Measurements from ENCODE around the gene CASP12. TPM values are rescaled to one million over a fixed set of nuclear protein-coding genes. Genes with fewer than 3 reads are reported as not detected.

CASP12 gene
- total RNA-seq, 5 donors from 2014 or later (not counting 1 experiment from before 2014, with no cell fraction given), result not detected

GRCh38 chr11:104870910-104871309 is 27.4 kb downstream of the CASP12 start:
- H3K27me3 ChIP-seq (replicated peaks in 1 of 2; ENCODE audit: control insufficient read depth in 2 of 2, extremely low read depth in 1 of 2, insufficient read depth in 2 of 2, low read length in 1 of 2), result no peaks in the 10 kb centered on the region
- no peak overlapping the region for H3K27ac Mint-ChIP-seq
- peaks cover 1 to 4% of the 10 kb centered on the region in 2 experiments for H3K4me1 ChIP-seq (ENCODE audit: control insufficient read depth in 1 of 2, extremely low read depth in 1 of 2, insufficient read depth in 2 of 2, low read length in 2 of 2)
- DNase-seq (no peak), ATAC-seq (replicated peaks in 1 of 4) (no peak)
- peaks cover 8 to 16% (median 12%) of the 10 kb centered on the region in 3 donors for H3K4me1 Mint-ChIP-seq
- no peaks in the 10 kb centered on the region for H3K9me3 Mint-ChIP-seq
- no peaks in the 10 kb centered on the region for H3K36me3 ChIP-seq (ENCODE audit: control insufficient read depth in 2 of 2, extremely low read depth in 1 of 2, insufficient read depth in 1 of 2, low read length in 1 of 2)
- no peak overlapping the region for H3K27ac ChIP-seq (ENCODE audit: low read length)
- no peaks in the 10 kb centered on the region for H3K27me3 Mint-ChIP-seq
- POLR2A ChIA-PET, result no interaction called here
- no peak overlapping the region for H3K4me3 ChIP-seq (ENCODE audit: control insufficient read depth in 1 of 2, extremely low read depth in 1 of 2, low read length in 1 of 2)
- no peaks in the 10 kb centered on the region for H3K36me3 Mint-ChIP-seq
- no peaks in the 10 kb centered on the region for H3K9me3 ChIP-seq
- H3K4me3 Mint-ChIP-seq, result no peak overlapping the region
- CTCF ChIA-PET, result interaction anchor here in 1 of 2 donors (0.6 kb wide), 1 partner anchor 52 kb away, joined by 4 read pairs; no protein-coding TSS in a partner anchor

GRCh38 chr11:104866815-104867214 is 31.4 kb downstream of the CASP12 start:
- DNase-seq (no peak), ATAC-seq (replicated peaks in 1 of 4) (no peak)
- H3K36me3 Mint-ChIP-seq, result peaks cover 9% of the 10 kb centered on the region
- Histone ChIP-seq H3K27me3 (replicated peaks in 1 of 2; ENCODE audit: control insufficient read depth in 2 of 2, extremely low read depth in 1 of 2, insufficient read depth in 2 of 2, low read length in 1 of 2) (no peaks in the 10 kb centered on the region), H3K4me3 (ENCODE audit: control insufficient read depth in 1 of 2, extremely low read depth in 1 of 2, low read length in 1 of 2) (no peak overlapping the region), H3K9me3 (no peaks in the 10 kb centered on the region), H3K27ac (ENCODE audit: low read length) (no peak overlapping the region), H3K36me3 (ENCODE audit: control insufficient read depth in 2 of 2, extremely low read depth in 1 of 2, insufficient read depth in 1 of 2, low read length in 1 of 2) (no peaks in the 10 kb centered on the region), H3K4me1 (ENCODE audit: control insufficient read depth in 1 of 2, extremely low read depth in 1 of 2, insufficient read depth in 2 of 2, low read length in 2 of 2) (no peaks in the 10 kb centered on the region)
- H3K27ac Mint-ChIP-seq, result no peak overlapping the region
- WGBS (ENCODE audit: insufficient coverage), result no CpG with 5 or more reads among the region's 2 CpGs
- peaks cover 0 to 5% (median 3%) of the 10 kb centered on the region in 3 donors for H3K4me1 Mint-ChIP-seq
- no peaks in the 10 kb centered on the region for H3K27me3 Mint-ChIP-seq
- H3K9me3 Mint-ChIP-seq, result peaks cover 3 to 15% (median 14%) of the 10 kb centered on the region in 3 donors
- CTCF ChIA-PET, result interaction anchor here (0.7 kb wide), 3 partner anchors 7 to 10 kb away, joined by 3 to 4 read pairs (median 3); no protein-coding TSS in a partner anchor
- POLR2A ChIA-PET, result no interaction called here
- H3K4me3 Mint-ChIP-seq, result no peak overlapping the region

DNA sequence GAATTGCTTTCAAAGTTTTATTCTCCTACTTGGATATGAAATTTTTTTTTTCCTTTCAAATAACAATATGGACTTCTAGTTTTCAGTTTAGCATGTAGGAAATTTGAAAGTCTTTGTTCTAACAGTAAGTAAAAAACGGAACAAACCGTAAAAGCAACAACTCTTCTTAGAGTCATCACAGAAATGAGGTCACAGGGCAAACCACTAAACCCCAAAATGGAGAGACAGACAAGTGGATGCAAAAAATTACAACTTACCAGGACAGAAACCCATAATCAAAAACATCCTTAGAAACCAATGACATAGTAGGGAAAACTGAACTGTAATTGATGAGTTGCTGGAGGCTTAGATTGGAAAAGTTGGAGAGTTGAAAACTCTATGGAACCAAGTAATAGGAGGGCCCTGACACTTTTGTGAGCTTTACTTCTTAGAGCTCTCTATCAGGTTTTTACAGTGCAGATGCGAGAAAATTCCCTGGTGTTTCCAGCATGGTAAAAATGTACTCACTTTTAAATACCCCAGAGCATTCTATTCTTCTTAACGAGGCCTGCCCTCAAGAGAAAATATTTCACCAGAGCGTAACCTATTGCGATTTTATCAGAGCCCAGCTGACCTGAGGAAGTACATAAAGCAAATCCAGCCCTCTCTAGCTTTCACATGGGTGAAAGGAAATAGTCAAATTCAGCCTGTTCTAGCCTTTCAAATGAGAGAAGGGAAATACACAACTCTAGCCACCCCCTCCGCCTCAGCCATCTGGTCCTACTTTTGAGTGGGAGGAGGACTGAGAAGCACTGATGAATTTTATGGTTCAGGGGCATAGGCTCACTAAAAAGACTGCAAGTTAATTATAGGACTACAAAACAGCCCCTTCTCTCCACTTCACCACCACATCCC is 39.1 kb downstream of the CASP12 start:
- peak overlapping the region; percentile 65 for H3K27ac ChIP-seq (ENCODE audit: low read length)
- peak in 3 of 4 experiments; percentile 46 to 77 (median 51) for ATAC-seq (replicated peaks in 1 of 4)
- H3K4me3 Mint-ChIP-seq, result peak overlapping the region in 2 of 3 donors; percentile 1 to 15
- no peaks in the 10 kb centered on the region for H3K27me3 Mint-ChIP-seq
- no peak overlapping the region for H3K4me3 ChIP-seq (ENCODE audit: control insufficient read depth in 1 of 2, extremely low read depth in 1 of 2, low read length in 1 of 2)
- ChIA-PET POLR2A (interaction anchor here (0.6 kb wide), 3 partner anchors 235 to 811 kb away, joined by 3 to 4 read pairs (median 3); no protein-coding TSS in a partner anchor), CTCF (interaction anchor here (0.5 to 0.6 kb wide), 2 partner anchors 8 kb away, joined by 3 to 4 read pairs; no protein-coding TSS in a partner anchor)
- H3K9me3 Mint-ChIP-seq, result peaks cover 0 to under 1% (median 0%) of the 10 kb centered on the region in 3 donors
- no peaks in the 10 kb centered on the region for H3K9me3 ChIP-seq
- 75% methylated on average over 1 of the region's 7 CpGs for WGBS (ENCODE audit: insufficient coverage)
- peak overlapping the region; percentile 76 to 82 for H3K27ac Mint-ChIP-seq
- H3K27me3 ChIP-seq (replicated peaks in 1 of 2; ENCODE audit: control insufficient read depth in 2 of 2, extremely low read depth in 1 of 2, insufficient read depth in 2 of 2, low read length in 1 of 2), result no peaks in the 10 kb centered on the region
- H3K36me3 Mint-ChIP-seq, result peaks cover under 1% of the 10 kb centered on the region
- H3K4me1 Mint-ChIP-seq, result peaks cover 20 to 34% (median 26%) of the 10 kb centered on the region in 3 donors
- no peaks in the 10 kb centered on the region for H3K4me1 ChIP-seq (ENCODE audit: control insufficient read depth in 1 of 2, extremely low read depth in 1 of 2, insufficient read depth in 2 of 2, low read length in 2 of 2)
- peak in 1 of 35 experiments; percentile 21 for DNase-seq
- no peaks in the 10 kb centered on the region for H3K36me3 ChIP-seq (ENCODE audit: control insufficient read depth in 2 of 2, extremely low read depth in 1 of 2, insufficient read depth in 1 of 2, low read length in 1 of 2)

- Mint-ChIP-seq H3K4me1 (peaks cover 20 to 37% (median 26%) of the 10 kb centered on the region in 3 donors), H3K27me3 (no peaks in the 10 kb centered on the region), H3K36me3 (no peaks in the 10 kb centered on the region), H3K27ac (no peak overlapping the region), H3K4me3 (no peak overlapping the region), H3K9me3 (no peaks in the 10 kb centered on the region)
- Histone ChIP-seq H3K27ac (ENCODE audit: low read length) (no peak overlapping the region), H3K27me3 (replicated peaks in 1 of 2; ENCODE audit: control insufficient read depth in 2 of 2, extremely low read depth in 1 of 2, insufficient read depth in 2 of 2, low read length in 1 of 2) (no peaks in the 10 kb centered on the region), H3K4me1 (ENCODE audit: control insufficient read depth in 1 of 2, extremely low read depth in 1 of 2, insufficient read depth in 2 of 2, low read length in 2 of 2) (no peaks in the 10 kb centered on the region), H3K4me3 (ENCODE audit: control insufficient read depth in 1 of 2, extremely low read depth in 1 of 2, low read length in 1 of 2) (no peak overlapping the region), H3K36me3 (ENCODE audit: control insufficient read depth in 2 of 2, extremely low read depth in 1 of 2, insufficient read depth in 1 of 2, low read length in 1 of 2) (no peaks in the 10 kb centered on the region), H3K9me3 (no peaks in the 10 kb centered on the region)
- DNase-seq (no peak), ATAC-seq (replicated peaks in 1 of 4) (no peak)
- ChIA-PET CTCF (no interaction called here), POLR2A (no interaction called here)
Observed at GRCh38 chr11:104856607-104857006, 41.7 kb downstream of the CASP12 start.

- CTCF ChIA-PET, result interaction anchor here in 1 of 2 donors (0.6 kb wide), 1 partner anchor 9 kb away, joined by 3 read pairs; no protein-coding TSS in a partner anchor
- Histone ChIP-seq H3K27ac (ENCODE audit: low read length) (no peak overlapping the region), H3K36me3 (ENCODE audit: control insufficient read depth in 2 of 2, extremely low read depth in 1 of 2, insufficient read depth in 1 of 2, low read length in 1 of 2) (no peaks in the 10 kb centered on the region), H3K9me3 (no peaks in the 10 kb centered on the region), H3K4me1 (ENCODE audit: control insufficient read depth in 1 of 2, extremely low read depth in 1 of 2, insufficient read depth in 2 of 2, low read length in 2 of 2) (no peaks in the 10 kb centered on the region), H3K4me3 (ENCODE audit: control insufficient read depth in 1 of 2, extremely low read depth in 1 of 2, low read length in 1 of 2) (no peak overlapping the region), H3K27me3 (replicated peaks in 1 of 2; ENCODE audit: control insufficient read depth in 2 of 2, extremely low read depth in 1 of 2, insufficient read depth in 2 of 2, low read length in 1 of 2) (no peaks in the 10 kb centered on the region)
- Mint-ChIP-seq H3K27ac (no peak overlapping the region), H3K36me3 (no peaks in the 10 kb centered on the region), H3K27me3 (no peaks in the 10 kb centered on the region), H3K9me3 (no peaks in the 10 kb centered on the region), H3K4me1 (peaks cover 20 to 37% (median 26%) of the 10 kb centered on the region in 3 donors), H3K4me3 (no peak overlapping the region)
- POLR2A ChIA-PET, result no interaction called here
- ATAC-seq (replicated peaks in 1 of 4) (no peak), DNase-seq (no peak)
- WGBS (ENCODE audit: insufficient coverage), result no CpG with 5 or more reads among the region's 2 CpGs
Observed at GRCh38 chr11:104855965-104856364, 42.3 kb downstream of the CASP12 start.

DNA sequence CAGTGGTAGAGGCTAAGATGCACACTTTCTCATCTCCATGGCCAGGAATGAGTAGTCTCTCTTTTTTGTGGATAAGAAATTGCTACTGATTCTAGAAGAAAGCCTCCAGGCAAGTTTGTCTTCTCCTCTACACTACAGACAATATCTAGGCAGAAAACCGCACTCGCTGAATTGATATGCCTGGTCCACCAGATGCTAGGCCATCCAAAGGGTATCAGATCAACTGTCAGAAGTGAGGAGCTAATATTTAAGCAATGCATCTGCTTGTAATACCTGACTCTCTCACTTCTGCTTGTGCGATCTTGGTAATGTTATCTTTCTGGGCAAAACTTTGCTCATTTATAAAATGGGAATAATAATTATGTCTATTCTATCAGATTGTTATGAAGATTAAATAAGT is 45.0 kb downstream of the CASP12 start:
- no peak overlapping the region for H3K4me3 ChIP-seq (ENCODE audit: control insufficient read depth in 1 of 2, extremely low read depth in 1 of 2, low read length in 1 of 2)
- no peaks in the 10 kb centered on the region for H3K27me3 Mint-ChIP-seq
- POLR2A ChIA-PET, result no interaction called here

More for the DNA sequence above, 45.0 kb downstream of the CASP12 start:
- no peaks in the 10 kb centered on the region for H3K9me3 ChIP-seq
- DNase-seq (no peak), ATAC-seq (replicated peaks in 1 of 4) (no peak)
- Mint-ChIP-seq H3K4me3 (no peak overlapping the region), H3K4me1 (peaks cover 6 to 18% (median 9%) of the 10 kb centered on the region in 3 donors), H3K36me3 (no peaks in the 10 kb centered on the region), H3K27ac (no peak overlapping the region), H3K9me3 (no peaks in the 10 kb centered on the region)
- CTCF ChIA-PET, result no interaction called here
- H3K36me3 ChIP-seq (ENCODE audit: control insufficient read depth in 2 of 2, extremely low read depth in 1 of 2, insufficient read depth in 1 of 2, low read length in 1 of 2), result no peaks in the 10 kb centered on the region
- H3K4me1 ChIP-seq (ENCODE audit: control insufficient read depth in 1 of 2, extremely low read depth in 1 of 2, insufficient read depth in 2 of 2, low read length in 2 of 2), result no peaks in the 10 kb centered on the region
- no peak overlapping the region for H3K27ac ChIP-seq (ENCODE audit: low read length)
- no CpG with 5 or more reads among the region's 3 CpGs for WGBS (ENCODE audit: insufficient coverage)
- H3K27me3 ChIP-seq (replicated peaks in 1 of 2; ENCODE audit: control insufficient read depth in 2 of 2, extremely low read depth in 1 of 2, insufficient read depth in 2 of 2, low read length in 1 of 2), result no peaks in the 10 kb centered on the region

Data from T-cell (primary cell).